Panc1 (cell line): Measurements from ENCODE around the gene PEAR1. TPM values are rescaled to one million over a fixed set of nuclear protein-coding genes. Genes with fewer than 3 reads are reported as not detected.

Source experiments
- ATAC-seq: fragments of 200-7000 bp; cut with Tn5 transposase; 2 replicates; pipeline ENCODE4 v1.9.1; 2020; ENCODE audit warnings: mild to moderate bottlenecking, moderate library complexity
- BruUV-seq: library from RNA; stranded (reverse); fragments of 400-500 nt; replicated peaks from 2 replicates; lab custom pipeline; 2021; lab: Mats Ljungman, UMichigan
- CTCF ChIA-PET: fragments of 300-600 bp; sonication (Branson Sonifier 250); formaldehyde crosslinking; loops from one replicate; lab custom pipeline; 2022; ENCODE audit warnings: antibody characterized with exemption; lab: Charles Lee
- POLR2A ChIA-PET: fragments of 300-600 bp; sonication (Branson Sonifier 250); formaldehyde crosslinking; loops from one replicate; lab custom pipeline; 2022; ENCODE audit warnings: antibody characterized with exemption; lab: Charles Lee
- DNase-seq: peaks from one replicate; pipeline ENCODE4 v3.0.0-alpha.2; 2010; ENCODE audit warnings: low read depth, low spot score
- H3K27ac ChIP-seq: 2 replicates; pipeline ENCODE4 v1.5.1; 2011; ENCODE audit warnings: mild to moderate bottlenecking, low read length, inconsistent platforms
- H3K27me3 ChIP-seq: fragments of 200-500 bp; sonication (Bioruptor generic); 2 replicates; pipeline ENCODE4 v1.6.0; 2014; ENCODE audit warnings: low read length, inconsistent platforms; ENCODE audit not compliant: control insufficient read depth, insufficient read depth
- H3K36me3 ChIP-seq: fragments of 200-500 bp; sonication (Bioruptor generic); 2 replicates; pipeline ENCODE4 v1.5.1; 2014; ENCODE audit warnings: inconsistent platforms, mild to moderate bottlenecking, low read length, moderate library complexity; ENCODE audit not compliant: control insufficient read depth, insufficient read depth
- H3K4me1 ChIP-seq: 2 replicates; pipeline ENCODE4 v1.5.1; 2011; ENCODE audit warnings: inconsistent platforms, mild to moderate bottlenecking, low read length, moderate library complexity; ENCODE audit not compliant: control insufficient read depth, insufficient read depth
- H3K4me3 ChIP-seq, 2 experiments: 2 replicates each; pipeline ENCODE4 v1.5.1; 2011 to 2012; ENCODE audit warnings: low read depth in 2 of 2, low read length in 2 of 2, mild to moderate bottlenecking in 2 of 2, inconsistent platforms in 1 of 2, moderate library complexity in 1 of 2
- H3K9me3 ChIP-seq: fragments of 200-500 bp; sonication (Bioruptor generic); 2 replicates; pipeline ENCODE4 v1.5.1; 2014; ENCODE audit warnings: low read depth, mild to moderate bottlenecking, inconsistent platforms, low read length, moderate library complexity; ENCODE audit not compliant: control insufficient read depth, insufficient read depth
- CTCF ChIP-seq: fragments of 450-650 bp; IDR thresholded peaks from 2 replicates; pipeline ENCODE4 v1.5.1; 2017; ENCODE audit warnings: mild to moderate bottlenecking
- POLR2AphosphoS5 ChIP-seq: IDR thresholded peaks from 2 replicates; pipeline ENCODE4 v1.6.1; 2012; ENCODE audit warnings: mild to moderate bottlenecking, low read depth, low read length, moderate library complexity
- REST ChIP-seq, 2 experiments: IDR thresholded peaks; 2 replicates each; pipeline ENCODE4 v1.6.1; 2011 to 2012; ENCODE audit warnings: low read depth in 2 of 2, control low read depth in 1 of 2, low read length in 1 of 2, mild to moderate bottlenecking in 1 of 2, moderate library complexity in 1 of 2; ENCODE audit not compliant: insufficient read depth in 1 of 2
- SIN3A ChIP-seq: IDR thresholded peaks from 2 replicates; pipeline ENCODE4 v1.6.1; 2012; ENCODE audit warnings: low read depth, mild to moderate bottlenecking, low read length, moderate library complexity, borderline replicate concordance; ENCODE audit not compliant: insufficient read depth
- TCF7L2 ChIP-seq: IDR thresholded peaks from 2 replicates; pipeline ENCODE4 v1.6.1; 2011; ENCODE audit warnings: mild to moderate bottlenecking, low read depth, low read length, inconsistent platforms
- in situ Hi-C: cut with HindIII; loops from 2 replicates; pipeline ENCODE4 v1.10.0; 2016; ENCODE audit warnings: low sequenced_read_pairs, low pct_unique_long_range_greater_than_20kb
- intact Hi-C: fragments of 100-400 bp; cut with micrococcal nuclease; formaldehyde crosslinking; loops from one replicate; pipeline ENCODE4 v1.10.0; 2022; ENCODE audit not compliant: unreplicated experiment
- total RNA-seq: library from RNA; stranded (reverse); gene quantifications from one replicate; pipeline ENCODE4 v1.2.1, GENCODE V29; 2021; ENCODE audit not compliant: unreplicated experiment

The PEAR1 gene
- total RNA-seq, 1 experiment from 2014 or later: 16.1 TPM

- H3K27me3 ChIP-seq: no peaks in the 10 kb centered on the region; the same call in 1 of the 2 replicates
- no peak overlapping the region for H3K4me3 ChIP-seq
- no peak for DNase-seq
- TF ChIP-seq POLR2AphosphoS5: no peak
- no peak for TF ChIP-seq TCF7L2
- TF ChIP-seq SIN3A: no peak
- no peak for TF ChIP-seq REST (IDR thresholded peaks at IDR 0.05; ENCODE audit: insufficient read depth in 1 of 2, low read depth in 2 of 2, low read length in 1 of 2)
- TF ChIP-seq CTCF: no peak
- in situ Hi-C loops: no loop called here
- H3K27ac ChIP-seq: no peak overlapping the region
- peaks cover 11% of the 10 kb centered on the region for H3K4me1 ChIP-seq
- no TSS peak for BruUV-seq
- ChIA-PET CTCF (no interaction called here), POLR2A (no interaction called here)
- H3K36me3 ChIP-seq: no peaks in the 10 kb centered on the region
- intact Hi-C loops: loop anchor here (10.0 kb wide), 1 partner anchor 169 kb away; no protein-coding TSS in a partner anchor
- ATAC-seq: no peak
- no peaks in the 10 kb centered on the region for H3K9me3 ChIP-seq
Measured at GRCh38 chr1:156863631-156864030, 29.9 kb upstream of the PEAR1 start.

GRCh38 chr1:156864796-156865195 lies 28.7 kb upstream of the PEAR1 start:
- Histone ChIP-seq H3K4me3 (no peak overlapping the region), H3K4me1 (peaks cover 4% of the 10 kb centered on the region), H3K9me3 (no peaks in the 10 kb centered on the region), H3K27ac (no peak overlapping the region), H3K27me3 (no peaks in the 10 kb centered on the region; the same call in 1 of the 2 replicates), H3K36me3 (no peaks in the 10 kb centered on the region)
- ChIA-PET POLR2A (no interaction called here), CTCF (no interaction called here)
- in situ Hi-C loops: no loop called here
- DNase-seq (no peak), ATAC-seq (peak; percentile 43; the same call in 1 of the 2 replicates)
- BruUV-seq: no TSS peak
- intact Hi-C loops: loop anchor here (10.0 kb wide), 1 partner anchor 170 kb away; no protein-coding TSS in a partner anchor
- TF ChIP-seq TCF7L2 (no peak), CTCF (no peak), SIN3A (no peak), REST (IDR thresholded peaks at IDR 0.05; ENCODE audit: insufficient read depth in 1 of 2, low read depth in 2 of 2, low read length in 1 of 2) (no peak), POLR2AphosphoS5 (no peak)
